Central memory CD8-positive, alpha-beta T cell (primary cell): ENCODE measurements around the gene SAMM50.

Experiments
- ATAC-seq: fragments of 150-1000 bp; cut with Tn5 transposase; replicated peaks from 2 replicates; pipeline ENCODE4 v1.10.0; 2022; ENCODE audit warnings: mild to moderate bottlenecking, moderate FRiP score, moderate number of reproducible peaks; ENCODE audit not compliant: poor library complexity, severe bottlenecking; ENCODE audit errors: extremely low read depth
- DNase-seq, 2 donors: peaks; one replicate each; pipeline ENCODE4 v3.0.0; 2021; ENCODE audit warnings: low spot score in 2 of 2
- H3K27ac Mint-ChIP-seq: one replicate; pipeline ENCODE4 v1.8.0; 2022; ENCODE audit warnings: low read depth, mild to moderate bottlenecking, moderate library complexity, mixed read lengths
- H3K27me3 Mint-ChIP-seq: one replicate; pipeline ENCODE4 v1.8.0; 2022; ENCODE audit warnings: mixed read lengths
- H3K36me3 Mint-ChIP-seq: one replicate; pipeline ENCODE4 v1.8.0; 2022; ENCODE audit warnings: mild to moderate bottlenecking, moderate library complexity, mixed read lengths; ENCODE audit not compliant: insufficient read depth
- H3K4me1 Mint-ChIP-seq: one replicate; pipeline ENCODE4 v1.8.0; 2022; ENCODE audit warnings: mixed read lengths
- H3K4me3 Mint-ChIP-seq: one replicate; pipeline ENCODE4 v1.8.0; 2022; ENCODE audit warnings: mild to moderate bottlenecking, moderate library complexity, mixed read lengths
- H3K9me3 Mint-ChIP-seq: one replicate; pipeline ENCODE4 v1.8.0; 2022; ENCODE audit warnings: mixed read lengths

SAMM50 gene

GRCh38 chr22:44023404-44024287 lies 68.4 kb downstream of the SAMM50 start:
- H3K36me3 Mint-ChIP-seq = peaks cover 4% of the 10 kb centered on the region
- peaks cover 43% of the 10 kb centered on the region for H3K4me1 Mint-ChIP-seq
- H3K27ac Mint-ChIP-seq = peak overlapping the region; percentile 41
- no peak for ATAC-seq
- no peaks in the 10 kb centered on the region for H3K9me3 Mint-ChIP-seq
- peak overlapping the region; percentile 79 for H3K4me3 Mint-ChIP-seq
- H3K27me3 Mint-ChIP-seq = no peaks in the 10 kb centered on the region
- no peak for DNase-seq

- H3K27ac Mint-ChIP-seq = peak within 1 kb of the TSS; percentile 96
- no peaks in the 10 kb centered on the region for H3K9me3 Mint-ChIP-seq
- H3K27me3 Mint-ChIP-seq = no peaks in the 10 kb centered on the region
- no peak for ATAC-seq
- H3K4me3 Mint-ChIP-seq = peak within 1 kb of the TSS; percentile 79
- no peak for DNase-seq
- H3K36me3 Mint-ChIP-seq = peaks cover 4% of the 10 kb centered on the region
- H3K4me1 Mint-ChIP-seq = peaks cover 43% of the 10 kb centered on the region
Measured at GRCh38 chr22:44024288-44024921, 69.2 kb downstream of the SAMM50 start, which contains the start of gene PARVB. PARVB (plus strand) TSS chr22:44024302; CDS start chr22:44024340, 38 bp downstream.

DNA sequence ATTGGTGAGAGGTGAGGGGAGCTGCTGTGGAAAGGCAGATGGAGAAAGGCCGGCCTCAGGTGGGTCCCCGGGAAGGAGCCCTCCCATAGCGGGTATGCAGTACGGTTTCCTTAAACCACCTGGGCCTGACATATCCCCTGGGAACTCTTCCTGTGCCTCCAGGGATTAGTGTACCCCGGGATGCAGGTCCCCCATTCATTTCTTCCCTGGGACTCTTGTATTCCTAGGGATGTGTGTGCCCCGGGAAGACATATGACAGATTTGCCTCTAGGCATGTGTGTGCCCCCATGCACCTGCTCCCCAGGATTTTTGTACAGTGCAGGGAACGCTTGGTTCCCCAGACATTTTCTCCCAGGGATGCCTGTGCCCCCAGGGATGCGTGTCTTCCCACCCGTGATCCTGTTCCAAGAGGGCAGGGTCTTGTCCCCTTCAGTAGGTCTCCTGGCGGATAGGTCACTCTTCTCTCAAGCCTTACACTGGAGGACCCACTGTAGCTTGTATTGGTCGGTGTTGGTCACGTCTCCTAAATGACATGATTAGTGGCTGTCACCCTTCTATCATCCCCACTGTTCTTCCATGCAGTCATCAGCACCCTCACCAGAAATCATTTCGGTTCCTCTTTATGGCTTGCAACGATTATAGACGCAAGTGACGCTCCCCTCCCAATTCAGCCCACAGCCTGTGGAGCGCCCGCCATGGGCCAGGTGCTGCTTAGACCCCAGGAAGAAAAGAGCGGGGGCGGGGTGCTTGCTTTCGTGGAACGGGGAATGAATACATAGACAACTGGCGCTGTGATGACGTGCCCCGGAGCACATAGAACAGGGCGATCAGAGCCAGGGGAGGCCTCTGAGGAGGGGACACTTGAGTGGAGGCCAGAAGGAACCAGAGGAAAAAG lies 70.2 kb downstream of the SAMM50 start:
- H3K27ac Mint-ChIP-seq = peak overlapping the region; percentile 96
- H3K9me3 Mint-ChIP-seq = no peaks in the 10 kb centered on the region
- peaks cover 43% of the 10 kb centered on the region for H3K4me1 Mint-ChIP-seq
- H3K36me3 Mint-ChIP-seq = peaks cover 4% of the 10 kb centered on the region
- ATAC-seq = no peak
- peak overlapping the region; percentile 74 for H3K4me3 Mint-ChIP-seq
- DNase-seq = no peak
- no peaks in the 10 kb centered on the region for H3K27me3 Mint-ChIP-seq

- ATAC-seq = no peak
- Mint-ChIP-seq H3K27ac (peak overlapping the region; percentile 96), H3K27me3 (no peaks in the 10 kb centered on the region), H3K4me1 (peaks cover 43% of the 10 kb centered on the region), H3K9me3 (no peaks in the 10 kb centered on the region), H3K4me3 (peak overlapping the region; percentile 74), H3K36me3 (peaks cover 4% of the 10 kb centered on the region)
- DNase-seq = no peak
Measured at GRCh38 chr22:44026066-44026629, 70.9 kb downstream of the SAMM50 start.

GRCh38 chr22:44026630-44027511 lies 71.6 kb downstream of the SAMM50 start:
- DNase-seq (peak; percentile 31 to 74), ATAC-seq (peak; percentile 86)
- Mint-ChIP-seq H3K9me3 (no peaks in the 10 kb centered on the region), H3K4me3 (peak overlapping the region; percentile 74), H3K36me3 (peaks cover 4% of the 10 kb centered on the region), H3K27me3 (no peaks in the 10 kb centered on the region), H3K27ac (peak overlapping the region; percentile 96), H3K4me1 (peaks cover 50% of the 10 kb centered on the region)

GRCh38 chr22:44028091-44028490 lies 72.8 kb downstream of the SAMM50 start:
- DNase-seq (no peak), ATAC-seq (no peak)
- Mint-ChIP-seq H3K4me3 (peak overlapping the region; percentile 37), H3K4me1 (peaks cover 50% of the 10 kb centered on the region), H3K36me3 (peaks cover 4% of the 10 kb centered on the region), H3K9me3 (no peaks in the 10 kb centered on the region), H3K27ac (peak overlapping the region; percentile 81), H3K27me3 (no peaks in the 10 kb centered on the region)

- Mint-ChIP-seq H3K4me3 (no peak overlapping the region), H3K9me3 (no peaks in the 10 kb centered on the region), H3K27ac (no peak overlapping the region), H3K4me1 (peaks cover 45% of the 10 kb centered on the region), H3K36me3 (peaks cover 4% of the 10 kb centered on the region), H3K27me3 (no peaks in the 10 kb centered on the region)
- no peak for DNase-seq
- ATAC-seq = no peak
Measured at GRCh38 chr22:44029069-44029468, 73.8 kb downstream of the SAMM50 start.

DNA sequence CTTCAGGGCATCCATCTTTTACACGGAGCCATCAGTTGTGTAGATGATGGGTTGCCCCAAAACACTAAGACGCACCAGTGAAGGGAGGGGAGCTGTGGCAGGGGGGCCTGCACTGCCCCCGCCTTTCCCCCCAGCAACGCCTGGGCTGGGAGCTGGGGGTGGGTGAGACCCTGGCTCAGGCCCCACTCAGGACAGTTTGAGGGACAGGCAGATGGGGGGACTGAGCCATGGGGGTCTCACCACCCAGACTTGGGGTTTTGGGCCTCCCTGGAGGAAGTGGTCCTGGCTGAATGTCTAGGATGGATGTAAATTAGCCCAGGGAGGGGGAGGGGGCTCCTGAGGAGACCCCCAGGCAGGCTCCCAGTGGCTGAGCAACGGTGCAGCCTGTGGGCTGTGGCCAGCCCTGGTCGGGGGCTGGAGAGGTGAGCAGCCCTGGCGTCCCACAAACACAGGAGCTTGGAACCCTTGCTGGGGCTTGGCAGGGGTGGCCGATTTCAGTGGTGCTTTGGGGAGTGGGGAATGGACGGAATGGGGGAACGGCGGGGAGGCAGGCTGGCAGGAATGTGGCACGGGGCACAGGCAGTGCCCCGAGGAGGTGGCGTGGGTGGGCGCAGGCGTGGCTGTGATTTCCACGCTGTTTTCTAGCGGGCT lies 74.9 kb downstream of the SAMM50 start:
- Mint-ChIP-seq H3K4me1 (peaks cover 40% of the 10 kb centered on the region), H3K27ac (peak overlapping the region; percentile 81), H3K27me3 (no peaks in the 10 kb centered on the region), H3K9me3 (no peaks in the 10 kb centered on the region), H3K36me3 (peaks cover 4% of the 10 kb centered on the region), H3K4me3 (no peak overlapping the region)
- no peak for DNase-seq
- no peak for ATAC-seq

GRCh38 chr22:44030702-44031082 lies 75.5 kb downstream of the SAMM50 start:
- no peak for ATAC-seq

GRCh38 chr22:44031158-44031952 lies 76.1 kb downstream of the SAMM50 start:
- H3K36me3 Mint-ChIP-seq = peaks cover 6% of the 10 kb centered on the region
- ATAC-seq = no peak
- H3K27me3 Mint-ChIP-seq = no peaks in the 10 kb centered on the region
- peaks cover 28% of the 10 kb centered on the region for H3K4me1 Mint-ChIP-seq
- DNase-seq = no peak
- H3K4me3 Mint-ChIP-seq = peak overlapping the region; percentile 46
- H3K27ac Mint-ChIP-seq = peak overlapping the region; percentile 81
- H3K9me3 Mint-ChIP-seq = no peaks in the 10 kb centered on the region

More at GRCh38 chr22:44030702-44031082, 75.5 kb downstream of the SAMM50 start:
- no peaks in the 10 kb centered on the region for H3K27me3 Mint-ChIP-seq
- no peaks in the 10 kb centered on the region for H3K9me3 Mint-ChIP-seq
- H3K4me1 Mint-ChIP-seq = peaks cover 34% of the 10 kb centered on the region
- DNase-seq = no peak
- H3K36me3 Mint-ChIP-seq = peaks cover 6% of the 10 kb centered on the region
- peak overlapping the region; percentile 81 for H3K27ac Mint-ChIP-seq
- H3K4me3 Mint-ChIP-seq = peak overlapping the region; percentile 46
